ENCODE results near the gene NCMAP.
A peak's percentile ranks its signal among the peaks of the same experiment; 100 is the strongest.

NCMAP gene

GRCh38 chr1:24535021-24535424 is 20.9 kb upstream of the NCMAP start:
- ChIA-PET POLR2A (no interaction called here), CTCF (interaction anchor here (1.3 to 1.7 kb wide), 3 partner anchors 8 to 385 kb away, joined by 3 to 7 read pairs (median 5); no protein-coding TSS in a partner anchor)
- DNase-seq (ENCODE audit: extremely low spot score): peak; percentile 69
- no peak for TF ChIP-seq CTCF (IDR thresholded peaks at IDR 0.05; ENCODE audit: control extremely low read depth, extremely low read depth, low read depth, missing control alignments)

GRCh38 chr1:24535778-24536177 is 20.1 kb upstream of the NCMAP start:
- POLR2A ChIA-PET: no interaction called here
- no peak for TF ChIP-seq CTCF (IDR thresholded peaks at IDR 0.05; ENCODE audit: control extremely low read depth, extremely low read depth, low read depth, missing control alignments)
- no peak for DNase-seq (ENCODE audit: extremely low spot score)
- CTCF ChIA-PET: interaction anchor here (0.8 to 1.7 kb wide), 7 partner anchors 9 to 386 kb away, joined by 3 to 8 read pairs (median 3); partner anchors contain the start of gene NIPAL3

GRCh38 chr1:24536391-24536840 is 19.5 kb upstream of the NCMAP start:
- ChIA-PET POLR2A (no interaction called here), CTCF (interaction anchor here (0.7 to 1.7 kb wide), 8 partner anchors 10 to 386 kb away, joined by 3 to 8 read pairs (median 3); partner anchors contain the start of gene NIPAL3)
- peak; percentile 62 for DNase-seq (ENCODE audit: extremely low spot score)
- TF ChIP-seq CTCF (IDR thresholded peaks at IDR 0.05; ENCODE audit: control extremely low read depth, extremely low read depth, low read depth, missing control alignments): no peak

- ChIA-PET POLR2A (no interaction called here), CTCF (interaction anchor here (0.8 to 2.5 kb wide), 2 partner anchors 14 to 51 kb away, joined by 3 to 10 read pairs; no protein-coding TSS in a partner anchor)
- no peak for DNase-seq (ENCODE audit: extremely low spot score)
- no peak for TF ChIP-seq CTCF (IDR thresholded peaks at IDR 0.05; ENCODE audit: control extremely low read depth, extremely low read depth, low read depth, missing control alignments)
These were observed 15.6 kb upstream of the NCMAP start for GRCh38 chr1:24540051-24540905.

GRCh38 chr1:24540906-24541710 is 14.8 kb upstream of the NCMAP start:
- no peak for TF ChIP-seq CTCF (IDR thresholded peaks at IDR 0.05; ENCODE audit: control extremely low read depth, extremely low read depth, low read depth, missing control alignments)
- ChIA-PET CTCF (interaction anchor here (0.8 to 2.5 kb wide), 3 partner anchors 15 to 50 kb away, joined by 3 to 10 read pairs (median 8); no protein-coding TSS in a partner anchor), POLR2A (no interaction called here)
- DNase-seq (ENCODE audit: extremely low spot score): no peak

GRCh38 chr1:24541711-24542346 is 14.1 kb upstream of the NCMAP start:
- peak; percentile 37 for TF ChIP-seq CTCF (IDR thresholded peaks at IDR 0.05; ENCODE audit: control extremely low read depth, extremely low read depth, low read depth, missing control alignments)
- CTCF ChIA-PET: interaction anchor here (1.2 to 2.5 kb wide), 4 partner anchors 13 to 58 kb away, joined by 3 to 10 read pairs (median 6); no protein-coding TSS in a partner anchor
- POLR2A ChIA-PET: no interaction called here
- DNase-seq (ENCODE audit: extremely low spot score): no peak

Measured in GM10248 (cell line).